Measurements from ENCODE around the gene MT1G. TPM values are rescaled to one million over a fixed set of nuclear protein-coding genes. Genes with fewer than 3 reads are reported as not detected.

Gene MT1G
- total RNA-seq, 1 experiment from 2014 or later, result 23.4 TPM

- Histone ChIP-seq H3K9me3 (ENCODE audit: control insufficient read depth, low read depth, low read length) (no peaks in the 10 kb centered on the region), H2AFZ (ENCODE audit: low read length) (no peak overlapping the region), H3T11ph (ENCODE audit: low read length) (no peak overlapping the region), H2BK5ac (ENCODE audit: insufficient read length, low read length) (no peak overlapping the region), H3K27me3 (ENCODE audit: insufficient read depth, low read length) (peaks cover 86% of the 10 kb centered on the region), H4K20me1 (ENCODE audit: control insufficient read depth, insufficient read depth, insufficient read length) (no peaks in the 10 kb centered on the region), H3K27ac (ENCODE audit: insufficient read length, low read depth, low read length) (no peak overlapping the region), H3K56ac (ENCODE audit: insufficient read length, low read depth, low read length) (no peak overlapping the region), H3K4ac (ENCODE audit: low read depth, low read length) (no peak overlapping the region), H3K79me2 (ENCODE audit: insufficient read depth, low read length) (no peaks in the 10 kb centered on the region), H2BK12ac (ENCODE audit: insufficient read length, low read depth, low read length) (no peak overlapping the region), H4K91ac (ENCODE audit: insufficient read length, low read depth, low read length) (no peak overlapping the region), H3K23ac (ENCODE audit: insufficient read length, low read depth, low read length) (no peak overlapping the region), H3K14ac (ENCODE audit: insufficient read depth, low read length) (no peak overlapping the region), H4K8ac (replicated peaks; ENCODE audit: insufficient read length, low read depth, low read length) (no peak overlapping the region), H3K4me1 (ENCODE audit: insufficient read depth, low read length) (no peaks in the 10 kb centered on the region; the same call in 1 of the 2 replicates), H3K9ac (ENCODE audit: extremely low read depth, insufficient read length, low read length) (no peak overlapping the region), H4K5ac (ENCODE audit: insufficient read length, low read depth, low read length) (no peak overlapping the region), H2AK5ac (ENCODE audit: insufficient read length, low read length) (no peak overlapping the region), H2BK15ac (ENCODE audit: low read depth, low read length) (no peak overlapping the region), H2BK20ac (ENCODE audit: low read depth, low read length, poor library complexity, severe bottlenecking) (no peak overlapping the region), H3K79me1 (ENCODE audit: insufficient read depth, low read depth, low read length, poor library complexity, severe bottlenecking) (no peaks in the 10 kb centered on the region), H3K18ac (ENCODE audit: insufficient read length, low read depth, low read length) (no peak overlapping the region), H2BK120ac (ENCODE audit: low read depth, low read length, poor library complexity, severe bottlenecking) (no peak overlapping the region), H3K23me2 (ENCODE audit: insufficient read length, low read depth, low read length, poor library complexity, severe bottlenecking) (peaks cover 16% of the 10 kb centered on the region), H3K4me2 (ENCODE audit: insufficient read depth, insufficient read length, low read length) (no peak overlapping the region)
- Mint-ChIP-seq H3K36me3 (ENCODE audit: insufficient read depth in 1 of 3, low read depth in 3 of 3) (no peaks in the 10 kb centered on the region), H3K9me3 (peaks cover 0 to 13% of the 10 kb centered on the region in 2 experiments; a peak in 2 of 5 replicates), H3K4me1 (peaks cover 24 to 32% of the 10 kb centered on the region in 2 experiments), H3K27ac (no peak overlapping the region), H3K4me3 (no peak overlapping the region), H3K27me3 (ENCODE audit: low read depth) (peaks cover 98% of the 10 kb centered on the region)
- DNase-seq, result no peak
- TF ChIP-seq CTCF (conservative IDR thresholded peaks at IDR 0.05), result no peak
- WGBS (ENCODE audit: extremely low coverage, insufficient read length, low lambda C conversion rate), result no CpG with 5 or more reads among the region's 3 CpGs
These were observed 38.3 kb downstream of the MT1G start for GRCh38 chr16:56629531-56629930.

Measured in H9 (cell line).